GM12878 (cell line): Measurements from ENCODE around the gene VSTM5. TPM values are rescaled to one million over a fixed set of nuclear protein-coding genes. Genes with fewer than 3 reads are reported as not detected.

Experiments used
- ATAC-seq: fragments of 200-7000 bp; cut with Tn5 transposase; 3 replicates; pipeline ENCODE4 v1.9.1; 2020; ENCODE audit warnings: mild to moderate bottlenecking, moderate library complexity
- BruUV-seq: library from RNA; stranded (reverse); fragments of 400-500 nt; replicated peaks from 2 replicates; lab custom pipeline; 2021; lab: Mats Ljungman, UMichigan
- CTCF ChIA-PET: fragments of 300-600 bp; sonication (Branson Sonifier 250); formaldehyde crosslinking; extraction: SDS; loops from one replicate; lab custom pipeline; 2021; ENCODE audit warnings: inconsistent platforms; lab: Yijun Ruan, JAX
- POLR2A ChIA-PET: fragments of 350-600 bp; formaldehyde crosslinking; extraction: SDS; loops from one replicate; lab custom pipeline; 2021; ENCODE audit warnings: inconsistent platforms; lab: Charles Lee
- RAD21 ChIA-PET: fragments of 300-600 bp; sonication (Branson Sonifier 250); formaldehyde crosslinking; loops from one replicate; lab custom pipeline; 2023; ENCODE audit warnings: antibody characterized with exemption; ENCODE audit not compliant: unreplicated experiment; lab: Charles Lee
- SMC1A ChIA-PET: fragments of 300-600 bp; sonication (Branson Sonifier 250); formaldehyde crosslinking; loops from one replicate; lab custom pipeline; 2023; ENCODE audit not compliant: unreplicated experiment, uncharacterized antibody; lab: Charles Lee
- DNase-seq: peaks from one replicate; pipeline ENCODE4 v3.0.0-alpha.2; 2011; ENCODE audit warnings: low read depth, low spot score
- FAIRE-seq: peaks from 3 replicates; lab custom pipeline; 2011; peaks lifted over from hg19 to GRCh38; lab: Jason Lieb, UNC
- H2AFZ ChIP-seq: 2 replicates; pipeline ENCODE4 v1.6.0; 2011; ENCODE audit warnings: low read depth, low read length, control low read depth; ENCODE audit not compliant: control insufficient read depth
- H3K27ac ChIP-seq: 2 replicates; pipeline ENCODE4 v1.5.1; 2011; ENCODE audit warnings: control low read depth; ENCODE audit not compliant: control insufficient read depth, insufficient read depth
- H3K27me3 ChIP-seq, 2 experiments: replicated peaks in 1 of 2; 2 replicates each; pipeline versions ENCODE4 v1.6.0 to v1.6.1; 2011; ENCODE audit warnings: low read length in 1 of 2; ENCODE audit not compliant: control insufficient read depth in 2 of 2, insufficient read depth in 2 of 2
- H3K36me3 ChIP-seq, 2 experiments: 2 replicates each; pipeline ENCODE4 v1.5.1; 2011; ENCODE audit warnings: low read length in 1 of 2; ENCODE audit not compliant: control insufficient read depth in 2 of 2, insufficient read depth in 2 of 2
- H3K4me1 ChIP-seq: 2 replicates; pipeline ENCODE4 v1.6.1; 2011; ENCODE audit warnings: mild to moderate bottlenecking, low read length, moderate library complexity, mixed read lengths; ENCODE audit not compliant: control insufficient read depth, insufficient read depth
- H3K4me2 ChIP-seq: 2 replicates; pipeline ENCODE4 v1.6.0; 2011; ENCODE audit warnings: control low read depth; ENCODE audit not compliant: control insufficient read depth, insufficient read depth
- H3K4me3 ChIP-seq: fragments of 200-600 bp; sonication (generic); 2 replicates; pipeline ENCODE4 v1.5.1; 2016
- H3K79me2 ChIP-seq: 2 replicates; pipeline ENCODE4 v1.6.0; 2011; ENCODE audit warnings: low read length; ENCODE audit not compliant: control insufficient read depth, insufficient read depth
- H3K9ac ChIP-seq: 2 replicates; pipeline ENCODE4 v1.8.0; 2011; ENCODE audit warnings: low read length, control low read depth, mixed read lengths; ENCODE audit not compliant: control insufficient read depth, insufficient read depth
- H3K9me3 ChIP-seq: replicated peaks from 3 replicates; pipeline ENCODE4 v1.5.1; 2011; ENCODE audit warnings: mild to moderate bottlenecking, low read length; ENCODE audit not compliant: control insufficient read depth, insufficient read depth
- H4K20me1 ChIP-seq: 2 replicates; pipeline ENCODE4 v1.6.0; 2011; ENCODE audit not compliant: control insufficient read depth, insufficient read depth
- ASH2L ChIP-seq: fragments of 300-600, 200-600 bp; sonication (generic); IDR thresholded peaks from 2 replicates; pipeline ENCODE4 v1.6.1; 2017; ENCODE audit warnings: low read depth, mild to moderate bottlenecking, borderline replicate concordance
- ATF7 ChIP-seq: fragments of 450-650 bp; IDR thresholded peaks from 2 replicates; pipeline ENCODE4 v1.6.1; 2016; ENCODE audit warnings: low read depth, mild to moderate bottlenecking
- GATAD2B ChIP-seq: fragments of 450-650 bp; conservative IDR thresholded peaks from 2 replicates; pipeline ENCODE4 v1.6.1; 2017; ENCODE audit warnings: low read depth, mild to moderate bottlenecking, moderate library complexity
- IKZF1 ChIP-seq: fragments of 450-650 bp; conservative IDR thresholded peaks from 2 replicates; pipeline ENCODE4 v1.6.1; 2017; ENCODE audit warnings: antibody characterized with exemption, mild to moderate bottlenecking
- JUND ChIP-seq: IDR thresholded peaks from 2 replicates; pipeline ENCODE4 v1.6.1; 2012; ENCODE audit warnings: low read depth, mild to moderate bottlenecking, low read length, improper control_type of control experiment, moderate library complexity
- NR2C1 ChIP-seq: fragments of 450-650 bp; IDR thresholded peaks from 2 replicates; pipeline ENCODE4 v1.6.1; 2017; ENCODE audit warnings: antibody characterized with exemption, mild to moderate bottlenecking, moderate library complexity
- NRF1 ChIP-seq: conservative IDR thresholded peaks from 2 replicates; pipeline ENCODE4 v1.6.1; 2011; ENCODE audit warnings: mild to moderate bottlenecking, low read depth, low read length, improper control_type of control experiment
- SPI1 ChIP-seq: IDR thresholded peaks from 2 replicates; pipeline ENCODE4 v1.6.1; 2011; ENCODE audit warnings: low read depth, mild to moderate bottlenecking, low read length, moderate library complexity, borderline replicate concordance; ENCODE audit not compliant: insufficient read depth
- TCF12 ChIP-seq: IDR thresholded peaks from 2 replicates; pipeline ENCODE4 v1.6.1; 2011; ENCODE audit warnings: low read depth, mild to moderate bottlenecking, low read length
- WRNIP1 ChIP-seq: IDR thresholded peaks from 2 replicates; pipeline ENCODE4 v1.6.1; 2011; ENCODE audit warnings: low read depth, low read length, improper control_type of control experiment, borderline replicate concordance
- YY1 ChIP-seq: IDR thresholded peaks from 2 replicates; pipeline ENCODE4 v1.6.1; 2011; ENCODE audit warnings: low read depth, mild to moderate bottlenecking, low read length
- ZNF622 ChIP-seq: fragments of 450-650 bp; IDR thresholded peaks from 2 replicates; pipeline ENCODE4 v1.6.1; 2017; ENCODE audit warnings: mild to moderate bottlenecking, inconsistent platforms
- WGBS: methylation state at CpG from one replicate; pipeline ENCODE4 v1.1.6; 2016; ENCODE audit warnings: low lambda C conversion rate; ENCODE audit not compliant: insufficient replicate concordance, insufficient coverage; ENCODE audit errors: missing lambda C conversion rate; 5-methylcytosine and 5-hydroxymethylcytosine counted together
- in situ Hi-C: fragments of 300-500 bp; cut with MboI; formaldehyde crosslinking; loops from 9 replicates; pipeline ENCODE4 v1.14.3; 2018; ENCODE audit warnings: mixed read lengths
- intact Hi-C: fragments of 100-400 bp; cut with micrococcal nuclease; formaldehyde crosslinking; loops from one replicate; pipeline ENCODE4 v1.14.2; 2022; ENCODE audit not compliant: unreplicated experiment
- polyA plus RNA-seq, 11 experiments: library from polyadenylated mRNA; depleted of rRNA in 4 of 11; unstranded in 6 of 11; stranded (reverse) in 5 of 11; fragments of >200 nt; fragmentation: Nextera tagmentation in 4 of 11; fragmentation: Illumina TruSeq in 1 of 11; extraction: Ambion mirVana in 4 of 11; extraction: Trizol in 1 of 11; gene quantifications; 1 replicate in 1 of 11; 2 replicates in 10 of 11; pipeline versions ENCODE4 v1.2.1 to v1.2.3, GENCODE V29; 2011 to 2016; ENCODE audit warnings: inconsistent platforms in 2 of 11, missing spikeins in 2 of 11, low read depth in 1 of 11
- total RNA-seq, 4 experiments: library from RNA; depleted of rRNA in 3 of 4; stranded (reverse); fragments of >200 nt in 3 of 4; fragmentation: Illumina TruSeq in 1 of 4; extraction: Trizol in 1 of 4; gene quantifications; 2 replicates each; pipeline versions ENCODE4 v1.2.1 to v1.2.3, GENCODE V29; 2013 to 2021
- TF ChIP-seq, protein P1 (sequence below): IDR thresholded peaks from 2 replicates; pipeline ENCODE4 v1.6.1; 2011; ENCODE audit warnings: mild to moderate bottlenecking, low read depth, low read length, moderate library complexity; ENCODE audit not compliant: insufficient replicate concordance

VSTM5 gene
- total and polyA plus RNA-seq, 10 of the 15 experiments (the other 5 are each of a cell fraction or from before 2014, with no cell fraction given) = not detected

DNA sequence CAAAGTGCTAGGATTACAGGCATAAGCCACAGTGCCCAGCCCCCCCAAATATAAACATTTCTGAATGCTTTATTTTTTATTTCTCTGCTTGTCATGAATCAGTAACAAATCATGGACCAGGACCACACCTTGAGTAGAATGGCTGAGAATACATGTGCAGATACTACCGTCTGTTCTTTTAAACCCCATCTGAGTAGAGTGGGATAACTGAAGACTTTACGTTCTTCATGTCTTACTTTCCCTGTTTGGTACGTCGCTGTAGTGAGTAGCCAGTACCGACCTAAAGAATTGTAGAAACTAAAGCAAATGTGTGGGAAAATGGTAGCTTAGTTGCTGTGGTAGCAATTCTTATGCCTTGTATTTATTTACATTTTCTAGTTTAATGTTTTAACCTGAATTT lies 36.4 kb downstream of the VSTM5 start:
- no peaks in the 10 kb centered on the region for H3K27me3 ChIP-seq
- ChIA-PET POLR2A (no interaction called here), CTCF (no interaction called here), SMC1A (no interaction called here), RAD21 (interaction anchor here (0.6 kb wide), 1 partner anchor 84 kb away, joined by 3 read pairs; no protein-coding TSS in a partner anchor)
- no peaks in the 10 kb centered on the region for H3K79me2 ChIP-seq
- in situ Hi-C loops = no loop called here
- DNase-seq = no peak
- H3K36me3 ChIP-seq = peaks cover 12 to 27% of the 10 kb centered on the region in 2 experiments
- TF ChIP-seq IKZF1 (no peak), SPI1 (no peak), WRNIP1 (no peak), ATF7 (no peak), ZNF622 (no peak), ASH2L (no peak)
- H4K20me1 ChIP-seq = no peaks in the 10 kb centered on the region
- ATAC-seq = no peak
- H3K27ac ChIP-seq = no peak overlapping the region
- no peak overlapping the region for H3K9ac ChIP-seq
- no peaks in the 10 kb centered on the region for H3K4me1 ChIP-seq
- WGBS = 97% methylated on average over 5 of the region's 5 CpGs
- H3K9me3 ChIP-seq = no peaks in the 10 kb centered on the region
- intact Hi-C loops = no loop called here
- no peak overlapping the region for H3K4me3 ChIP-seq
- no peak overlapping the region for H2AFZ ChIP-seq
- no peak overlapping the region for H3K4me2 ChIP-seq
- no TSS peak for BruUV-seq
- FAIRE-seq = no peak

DNA sequence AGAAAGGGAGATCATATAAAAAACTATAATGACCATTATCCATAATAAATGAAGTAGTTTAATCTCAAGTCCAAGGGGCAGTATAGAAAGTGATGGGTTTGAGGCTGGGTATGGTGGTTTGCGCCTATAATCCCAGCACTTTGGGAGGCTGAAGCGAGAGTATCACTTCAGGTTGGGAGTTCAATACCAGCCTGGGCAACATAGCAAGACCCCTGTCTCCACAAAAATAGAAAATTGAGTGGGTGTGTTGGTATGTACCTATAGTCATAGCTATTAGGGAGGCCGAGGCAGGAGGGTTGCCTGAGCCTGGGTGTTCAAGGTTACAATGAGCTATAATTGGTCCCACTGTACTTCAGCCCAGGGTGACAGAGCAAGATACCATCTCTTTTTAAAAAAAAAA lies 42.4 kb downstream of the VSTM5 start:
- FAIRE-seq (no peak), DNase-seq (no peak), ATAC-seq (no peak)
- TF ChIP-seq GATAD2B (no peak), NRF1 (no peak), NR2C1 (no peak), TCF12 (no peak), YY1 (no peak), JUND (no peak)
- TF ChIP-seq, protein P1, sequence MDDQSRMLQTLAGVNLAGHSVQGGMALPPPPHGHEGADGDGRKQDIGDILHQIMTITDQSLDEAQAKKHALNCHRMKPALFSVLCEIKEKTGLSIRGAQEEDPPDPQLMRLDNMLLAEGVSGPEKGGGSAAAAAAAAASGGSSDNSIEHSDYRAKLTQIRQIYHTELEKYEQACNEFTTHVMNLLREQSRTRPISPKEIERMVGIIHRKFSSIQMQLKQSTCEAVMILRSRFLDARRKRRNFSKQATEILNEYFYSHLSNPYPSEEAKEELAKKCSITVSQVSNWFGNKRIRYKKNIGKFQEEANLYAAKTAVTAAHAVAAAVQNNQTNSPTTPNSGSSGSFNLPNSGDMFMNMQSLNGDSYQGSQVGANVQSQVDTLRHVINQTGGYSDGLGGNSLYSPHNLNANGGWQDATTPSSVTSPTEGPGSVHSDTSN = no peak
- H3K27ac ChIP-seq = no peak overlapping the region
- POLR2A ChIA-PET = no interaction called here
- H3K36me3 ChIP-seq = peaks cover 16 to 44% of the 10 kb centered on the region in 2 experiments
- H2AFZ ChIP-seq = no peak overlapping the region
- CTCF ChIA-PET = no interaction called here
- no peak overlapping the region for H3K4me3 ChIP-seq
- no TSS peak for BruUV-seq
- WGBS = 97% methylated on average over 3 of the region's 3 CpGs
- H3K9ac ChIP-seq = no peak overlapping the region
- RAD21 ChIA-PET = no interaction called here
- H4K20me1 ChIP-seq = no peaks in the 10 kb centered on the region
- no peak overlapping the region for H3K4me2 ChIP-seq
- intact Hi-C loops = no loop called here
- H3K27me3 ChIP-seq = no peaks in the 10 kb centered on the region
- H3K9me3 ChIP-seq = no peaks in the 10 kb centered on the region
- H3K79me2 ChIP-seq = no peaks in the 10 kb centered on the region
- in situ Hi-C loops = no loop called here
- SMC1A ChIA-PET = interaction anchor here (1.3 kb wide), 1 partner anchor 13 kb away, joined by 3 read pairs; no protein-coding TSS in a partner anchor
- H3K4me1 ChIP-seq = no peaks in the 10 kb centered on the region
